ENCODE results near the gene THSD4. TPM values are rescaled to one million over a fixed set of nuclear protein-coding genes. Genes with fewer than 3 reads are reported as not detected.

THSD4 gene
- total RNA-seq, 2 experiments from 2014 or later, result not detected

DNA sequence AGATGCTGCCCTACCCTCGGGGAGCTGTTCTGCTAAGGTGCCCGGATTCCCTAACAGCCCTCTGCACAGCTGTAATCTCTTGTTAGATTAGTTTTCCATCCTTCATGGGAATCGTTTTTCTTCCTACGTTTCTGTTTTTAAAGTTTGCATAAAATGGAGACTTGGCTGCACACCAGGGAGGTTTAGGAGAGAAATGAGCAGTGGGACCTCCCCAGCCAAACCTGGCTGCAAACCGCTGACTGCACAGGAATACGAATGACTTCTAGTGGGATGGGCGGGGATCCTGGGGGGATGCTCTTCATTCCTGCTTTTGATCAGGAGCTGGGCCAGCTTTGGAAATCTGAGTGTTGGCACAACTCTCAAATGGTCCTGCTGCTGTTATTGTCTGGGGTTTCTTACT, 77.5 kb downstream of the THSD4 start:
- CTCF ChIA-PET, result no interaction called here
- intact Hi-C loops (cut with DNase I, micrococcal nuclease), result no loop called here

DNA sequence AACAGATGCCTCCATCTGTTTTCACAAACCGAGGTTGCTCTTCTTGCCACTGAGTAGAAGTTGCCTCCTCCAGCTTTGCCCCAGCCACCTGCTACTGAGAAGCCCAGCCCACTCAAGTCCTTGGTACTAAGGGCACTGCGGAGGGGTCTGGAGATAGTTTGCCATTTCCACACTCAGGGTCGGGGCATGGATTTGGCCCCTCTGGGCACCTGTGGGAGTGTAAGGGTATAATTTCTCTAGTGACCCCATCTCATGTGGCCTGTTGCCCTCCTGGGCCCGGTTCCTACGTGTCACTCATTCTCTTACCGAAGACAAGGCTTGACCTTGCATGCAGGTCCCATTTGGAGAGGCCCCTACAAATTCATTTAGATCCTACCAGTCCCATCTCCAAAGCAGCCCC, 79.0 kb downstream of the THSD4 start:
- no peak for ATAC-seq (ENCODE audit: poor library complexity)
- CTCF ChIA-PET, result no interaction called here
- POLR2A ChIA-PET, result no interaction called here

More for the DNA sequence above, 77.5 kb downstream of the THSD4 start:
- H3K4me1 Mint-ChIP-seq (ENCODE audit: low read depth), result no peaks in the 10 kb centered on the region
- H3K4me3 Mint-ChIP-seq, result no peak overlapping the region
- no peaks in the 10 kb centered on the region for H3K36me3 ChIP-seq (ENCODE audit: insufficient read depth, low read length)
- H3K9me3 ChIP-seq (ENCODE audit: control insufficient read depth in 1 of 2, insufficient read depth in 1 of 2, low read length in 2 of 2), result no peaks in the 10 kb centered on the region
- H3K27ac Mint-ChIP-seq, result no peak overlapping the region
- ATAC-seq (ENCODE audit: poor library complexity) (no peak), DNase-seq (no peak)
- TF ChIP-seq, protein P1, sequence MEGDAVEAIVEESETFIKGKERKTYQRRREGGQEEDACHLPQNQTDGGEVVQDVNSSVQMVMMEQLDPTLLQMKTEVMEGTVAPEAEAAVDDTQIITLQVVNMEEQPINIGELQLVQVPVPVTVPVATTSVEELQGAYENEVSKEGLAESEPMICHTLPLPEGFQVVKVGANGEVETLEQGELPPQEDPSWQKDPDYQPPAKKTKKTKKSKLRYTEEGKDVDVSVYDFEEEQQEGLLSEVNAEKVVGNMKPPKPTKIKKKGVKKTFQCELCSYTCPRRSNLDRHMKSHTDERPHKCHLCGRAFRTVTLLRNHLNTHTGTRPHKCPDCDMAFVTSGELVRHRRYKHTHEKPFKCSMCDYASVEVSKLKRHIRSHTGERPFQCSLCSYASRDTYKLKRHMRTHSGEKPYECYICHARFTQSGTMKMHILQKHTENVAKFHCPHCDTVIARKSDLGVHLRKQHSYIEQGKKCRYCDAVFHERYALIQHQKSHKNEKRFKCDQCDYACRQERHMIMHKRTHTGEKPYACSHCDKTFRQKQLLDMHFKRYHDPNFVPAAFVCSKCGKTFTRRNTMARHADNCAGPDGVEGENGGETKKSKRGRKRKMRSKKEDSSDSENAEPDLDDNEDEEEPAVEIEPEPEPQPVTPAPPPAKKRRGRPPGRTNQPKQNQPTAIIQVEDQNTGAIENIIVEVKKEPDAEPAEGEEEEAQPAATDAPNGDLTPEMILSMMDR (IDR thresholded peaks at IDR 0.05), result no peak
- H3K27me3 Mint-ChIP-seq, result peaks cover 14% of the 10 kb centered on the region
- H3K9me3 Mint-ChIP-seq, result no peaks in the 10 kb centered on the region
- no peaks in the 10 kb centered on the region for H3K36me3 Mint-ChIP-seq (ENCODE audit: low read depth)
- peaks cover 0 to 2% of the 10 kb centered on the region in 2 experiments for H3K27me3 ChIP-seq (ENCODE audit: control insufficient read depth in 1 of 2, insufficient read depth in 2 of 2, low read length in 2 of 2)
- H3K4me3 ChIP-seq (ENCODE audit: low read length), result no peak overlapping the region
- POLR2A ChIA-PET, result no interaction called here
- no peaks in the 10 kb centered on the region for H3K4me1 ChIP-seq (ENCODE audit: insufficient read depth, low read length)
- no peak overlapping the region for H3K27ac ChIP-seq (ENCODE audit: low read depth in 1 of 2, low read length in 2 of 2)

DNA sequence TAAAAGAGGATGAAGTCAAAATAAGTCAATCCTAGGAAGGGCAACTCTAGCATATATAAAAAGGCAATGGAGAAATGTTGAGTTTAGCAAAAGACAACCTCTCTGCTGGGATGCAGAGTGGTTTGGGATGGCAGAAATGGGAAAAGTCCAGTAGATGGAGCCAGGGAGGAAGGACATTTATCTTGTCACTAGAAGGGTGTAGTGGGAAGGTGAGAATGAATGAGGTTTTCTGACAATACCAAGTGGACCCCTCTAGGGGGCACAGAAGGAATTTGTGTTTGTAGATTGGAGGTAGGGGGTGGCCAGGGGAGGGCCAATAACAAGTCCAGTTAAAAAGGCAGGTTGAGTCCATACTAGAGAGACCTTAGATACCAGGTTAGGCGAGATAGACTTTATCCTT, 80.0 kb downstream of the THSD4 start:
- DNase-seq, result no peak
- Mint-ChIP-seq H3K4me3 (no peak overlapping the region), H3K36me3 (ENCODE audit: low read depth) (no peaks in the 10 kb centered on the region), H3K9me3 (no peaks in the 10 kb centered on the region), H3K4me1 (ENCODE audit: low read depth) (no peaks in the 10 kb centered on the region), H3K27ac (no peak overlapping the region), H3K27me3 (peaks cover 14% of the 10 kb centered on the region)
- POLR2A ChIA-PET, result no interaction called here
- intact Hi-C loops (cut with DNase I, micrococcal nuclease), result no loop called here
- TF ChIP-seq, protein P1 (IDR thresholded peaks at IDR 0.05), result no peak
- H3K27me3 ChIP-seq (ENCODE audit: control insufficient read depth in 1 of 2, insufficient read depth in 2 of 2, low read length in 2 of 2), result no peaks in the 10 kb centered on the region
- CTCF ChIA-PET, result no interaction called here
- H3K36me3 ChIP-seq (ENCODE audit: insufficient read depth, low read length), result no peaks in the 10 kb centered on the region
- H3K9me3 ChIP-seq (ENCODE audit: control insufficient read depth in 1 of 2, insufficient read depth in 1 of 2, low read length in 2 of 2), result no peaks in the 10 kb centered on the region
- ATAC-seq (ENCODE audit: poor library complexity), result no peak
- H3K4me1 ChIP-seq (ENCODE audit: insufficient read depth, low read length), result no peaks in the 10 kb centered on the region
- no peak overlapping the region for H3K4me3 ChIP-seq (ENCODE audit: low read length)
- H3K27ac ChIP-seq (ENCODE audit: low read depth in 1 of 2, low read length in 2 of 2), result no peak overlapping the region

More for the DNA sequence above, 79.0 kb downstream of the THSD4 start:
- H3K4me3 Mint-ChIP-seq, result no peak overlapping the region
- intact Hi-C loops (cut with DNase I, micrococcal nuclease), result no loop called here
- H3K9me3 Mint-ChIP-seq, result no peaks in the 10 kb centered on the region
- no peaks in the 10 kb centered on the region for H3K4me1 Mint-ChIP-seq (ENCODE audit: low read depth)
- peaks cover 14% of the 10 kb centered on the region for H3K27me3 Mint-ChIP-seq
- Histone ChIP-seq H3K4me3 (ENCODE audit: low read length) (no peak overlapping the region), H3K36me3 (ENCODE audit: insufficient read depth, low read length) (no peaks in the 10 kb centered on the region), H3K4me1 (ENCODE audit: insufficient read depth, low read length) (no peaks in the 10 kb centered on the region), H3K27me3 (ENCODE audit: control insufficient read depth in 1 of 2, insufficient read depth in 2 of 2, low read length in 2 of 2) (no peaks in the 10 kb centered on the region), H3K27ac (ENCODE audit: low read depth in 1 of 2, low read length in 2 of 2) (no peak overlapping the region), H3K9me3 (ENCODE audit: control insufficient read depth in 1 of 2, insufficient read depth in 1 of 2, low read length in 2 of 2) (no peaks in the 10 kb centered on the region)
- H3K27ac Mint-ChIP-seq, result no peak overlapping the region
- no peak for DNase-seq
- TF ChIP-seq, protein P1 (IDR thresholded peaks at IDR 0.05), result no peak
- H3K36me3 Mint-ChIP-seq (ENCODE audit: low read depth), result no peaks in the 10 kb centered on the region

Data from CD4-positive, alpha-beta T cell (primary cell).